GM21447 (cell line): ENCODE results near the gene MRPS17.
"Not testable (repeated sequence)": the region's sequence is repeated elsewhere in the genome, so short reads cannot be mapped to it uniquely, and the experiment has no call there.

Source experiments
- ATAC-seq: cut with Tn5 transposase; IDR thresholded peaks from one replicate; pipeline ENCODE4 v1.9.1; 2021; ENCODE audit not compliant: unreplicated experiment

Gene MRPS17

DNA sequence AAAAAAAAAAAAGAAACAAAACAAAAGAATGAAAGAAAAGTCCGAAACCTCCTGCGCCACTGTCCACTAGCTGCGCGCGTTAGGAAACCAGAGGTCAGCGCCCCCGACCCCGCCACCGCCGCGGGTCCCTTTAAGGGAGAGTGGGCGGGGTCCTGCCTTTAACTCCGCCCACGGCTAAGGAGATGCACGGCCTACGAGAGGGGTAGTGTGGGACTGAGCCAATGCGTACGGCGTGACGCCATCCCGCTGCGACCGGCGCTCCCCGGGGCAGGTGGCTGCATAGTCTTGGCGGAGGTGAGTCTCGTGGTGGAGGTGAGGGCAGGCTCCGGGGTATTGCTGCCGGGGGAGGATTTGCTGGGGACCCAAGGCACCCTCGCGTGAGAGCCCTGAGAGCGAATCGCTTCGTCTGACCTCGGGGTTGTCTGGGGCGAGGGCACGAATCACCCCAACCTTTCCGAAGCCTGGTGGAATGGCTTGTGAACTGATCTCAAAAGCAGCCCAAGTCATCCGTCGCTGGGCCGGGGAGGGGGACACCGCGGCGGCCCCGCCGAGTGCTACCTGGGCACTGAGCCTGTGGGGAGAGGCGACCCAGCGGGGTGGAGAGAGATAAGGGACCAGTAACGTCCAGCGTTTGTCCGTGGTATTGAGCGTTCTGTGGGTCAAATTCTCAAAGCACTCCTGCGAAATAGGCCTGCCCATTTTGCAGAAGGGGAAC is at the start of gene MRPS17:
Gene MRPS17 (plus strand): TSS at position 241 of the 715 bp plus-strand sequence. CDS start 1,319 bp downstream, outside the sequence.
- ATAC-seq, result peak; percentile 100

DNA sequence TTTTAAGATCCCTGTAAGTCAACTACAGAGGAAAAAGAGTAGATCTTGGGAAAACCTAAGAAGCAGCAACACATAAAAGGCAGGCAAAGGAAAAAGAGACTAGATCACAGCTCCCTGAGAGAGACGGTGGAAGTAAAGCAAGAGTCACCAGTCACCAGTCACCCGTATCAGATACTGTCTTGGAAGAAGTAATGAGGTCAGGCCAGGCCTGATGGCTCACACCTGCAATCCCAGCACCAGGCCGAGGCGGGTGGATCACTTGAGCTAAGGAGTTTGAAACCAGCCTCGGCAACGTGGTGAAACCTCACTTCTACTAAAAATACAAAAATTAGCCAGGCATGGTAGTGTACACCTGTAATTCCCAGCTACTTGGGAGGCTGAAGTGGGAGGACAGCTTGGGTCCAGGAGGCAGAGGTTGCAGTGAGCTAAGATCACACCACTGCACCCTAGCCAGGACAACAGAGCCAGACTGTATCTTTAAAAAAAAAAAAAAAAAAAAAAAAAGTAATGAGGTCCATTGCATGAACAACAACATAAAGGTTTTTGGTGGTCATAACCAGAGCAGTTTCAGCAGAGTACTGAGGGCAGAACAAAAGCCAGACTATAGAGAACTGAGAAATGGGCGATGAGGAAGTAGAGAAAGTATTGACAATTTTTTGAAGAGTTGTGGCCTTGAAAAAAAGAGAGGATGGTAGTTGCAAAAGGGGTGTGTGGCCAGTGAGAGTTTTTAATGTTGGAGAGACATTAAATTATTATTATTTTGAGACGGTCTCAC is 47.5 kb upstream of the MRPS17 start:
- ATAC-seq, result peak; percentile 86

DNA sequence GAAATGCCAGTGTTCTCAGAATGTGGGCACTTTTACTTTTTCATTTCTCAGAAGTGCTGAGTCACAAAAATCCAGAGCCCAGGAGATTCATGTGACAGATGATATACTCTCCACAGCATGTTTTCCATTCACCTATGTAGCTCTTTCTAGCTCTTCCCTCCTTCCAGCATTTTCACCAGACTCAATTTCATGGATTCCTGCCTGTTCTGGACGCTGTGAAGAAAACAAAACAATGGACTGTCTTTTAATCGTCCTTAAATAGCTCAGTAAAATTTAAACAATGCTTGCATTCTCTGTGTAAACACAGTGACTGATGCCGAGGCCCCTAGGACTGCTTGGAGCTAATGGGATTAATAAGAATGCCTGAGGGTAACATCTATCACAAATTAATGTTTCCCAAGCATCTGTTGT is 38.9 kb upstream of the MRPS17 start:
- no peak for ATAC-seq

DNA sequence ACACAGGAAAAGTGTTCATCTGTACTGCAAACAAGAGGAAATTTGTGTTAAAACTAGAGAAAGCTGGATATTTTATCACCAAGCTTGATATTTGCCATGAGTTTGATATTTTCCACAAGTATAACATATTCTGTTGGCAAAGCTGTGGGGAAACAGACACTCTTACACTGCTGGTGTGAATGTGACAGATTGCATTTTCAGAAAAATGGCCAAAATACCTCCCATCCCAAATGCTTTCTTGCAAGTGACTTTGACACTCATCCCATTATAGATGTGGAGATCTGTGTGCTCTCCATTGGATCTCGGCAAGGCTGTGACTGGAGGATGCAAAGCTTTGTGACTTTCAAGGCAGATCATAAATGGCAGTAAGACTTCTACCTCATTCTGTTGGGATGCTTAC is 33.9 kb upstream of the MRPS17 start:
- ATAC-seq, result no peak

DNA sequence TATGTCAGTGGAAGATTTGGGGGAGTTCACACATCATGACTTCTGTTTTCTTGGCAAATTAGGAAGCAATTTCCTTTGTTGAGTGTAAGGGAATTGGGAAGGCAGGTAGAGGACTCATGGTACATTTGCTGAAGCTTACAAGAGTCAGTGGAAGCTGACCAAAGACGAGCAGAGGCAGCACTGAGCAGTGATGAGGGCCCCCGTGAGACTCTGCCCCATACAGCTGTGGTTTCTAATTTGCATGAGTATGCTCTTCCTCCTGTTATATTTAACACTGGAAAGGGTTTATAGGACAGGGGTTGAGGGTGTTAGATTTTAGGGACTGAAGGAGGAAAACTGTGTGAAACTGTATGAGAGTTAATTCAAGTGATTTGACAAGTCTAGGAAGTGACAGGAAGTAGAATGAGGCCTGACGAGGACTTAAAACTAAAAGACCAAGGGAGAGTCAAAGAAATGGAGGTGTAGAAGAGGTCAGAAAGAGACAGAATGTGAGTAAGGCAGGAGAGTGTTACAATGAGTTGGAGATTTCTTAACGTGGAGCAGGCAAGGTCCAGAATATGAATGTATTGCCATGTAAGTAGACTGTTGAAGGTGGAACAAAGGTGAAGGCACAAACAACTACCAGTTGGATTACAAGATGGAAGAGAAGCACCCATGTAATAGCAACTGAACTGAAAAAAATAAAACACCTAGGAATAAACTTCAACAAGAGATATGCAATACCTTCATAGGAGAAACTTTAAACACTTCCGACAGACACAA is 23.5 kb upstream of the MRPS17 start:
- ATAC-seq, result no peak

DNA sequence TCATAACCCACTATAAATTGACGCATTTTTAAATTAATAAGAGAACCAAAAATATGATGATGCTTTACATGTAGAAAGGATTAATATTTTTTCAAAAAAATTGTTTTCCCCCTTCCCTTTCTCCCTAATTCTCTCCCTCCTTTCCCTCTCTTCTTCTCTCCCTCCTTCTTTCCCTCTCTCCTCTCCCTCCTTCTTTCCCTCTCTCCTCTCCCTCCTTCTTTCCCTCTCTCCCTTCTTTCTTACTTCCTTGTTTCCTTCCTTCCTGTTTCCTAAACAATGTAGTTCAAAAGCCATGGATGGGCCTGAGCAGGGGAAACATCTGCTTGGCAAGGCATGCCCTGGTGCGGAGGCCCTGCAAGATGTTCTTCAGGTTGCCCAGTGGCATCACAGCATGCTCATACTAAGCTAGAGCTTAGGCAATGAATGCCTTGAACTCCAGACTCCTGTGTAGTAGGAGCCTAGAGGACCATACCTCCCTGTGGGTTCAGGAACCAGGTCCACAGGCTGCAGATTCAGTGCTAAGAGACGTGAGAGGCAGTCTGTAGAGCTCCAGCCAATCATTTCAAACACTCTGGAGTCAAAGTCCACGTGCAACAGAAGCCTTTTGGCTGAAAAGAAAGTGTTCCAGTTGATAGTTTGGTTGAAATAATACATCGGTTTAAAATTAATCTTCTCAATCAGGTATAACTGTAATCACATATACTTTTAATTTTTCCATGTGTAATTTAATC is 20.1 kb upstream of the MRPS17 start:
- no peak for ATAC-seq

DNA sequence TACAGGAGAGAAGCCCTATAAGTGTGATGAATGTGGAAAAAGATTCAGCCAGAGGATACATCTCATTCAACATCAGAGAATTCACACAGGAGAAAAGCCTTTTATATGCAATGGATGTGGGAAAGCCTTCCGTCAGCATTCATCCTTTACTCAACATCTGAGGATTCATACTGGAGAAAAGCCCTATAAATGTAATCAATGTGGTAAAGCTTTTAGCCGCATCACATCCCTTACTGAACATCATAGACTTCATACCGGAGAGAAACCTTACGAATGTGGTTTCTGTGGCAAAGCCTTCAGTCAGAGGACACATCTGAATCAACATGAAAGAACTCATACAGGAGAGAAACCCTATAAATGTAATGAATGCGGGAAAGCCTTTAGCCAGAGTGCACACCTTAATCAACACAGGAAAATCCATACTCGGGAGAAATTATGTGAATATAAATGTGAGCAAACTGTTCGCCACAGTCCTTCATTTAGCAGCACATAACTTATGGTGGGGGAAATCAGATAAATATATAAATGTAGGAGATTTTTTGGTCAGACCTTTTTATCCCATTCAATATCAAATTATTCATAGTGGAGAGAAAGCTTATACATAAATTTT is 12.1 kb upstream of the MRPS17 start:
- no peak for ATAC-seq

DNA sequence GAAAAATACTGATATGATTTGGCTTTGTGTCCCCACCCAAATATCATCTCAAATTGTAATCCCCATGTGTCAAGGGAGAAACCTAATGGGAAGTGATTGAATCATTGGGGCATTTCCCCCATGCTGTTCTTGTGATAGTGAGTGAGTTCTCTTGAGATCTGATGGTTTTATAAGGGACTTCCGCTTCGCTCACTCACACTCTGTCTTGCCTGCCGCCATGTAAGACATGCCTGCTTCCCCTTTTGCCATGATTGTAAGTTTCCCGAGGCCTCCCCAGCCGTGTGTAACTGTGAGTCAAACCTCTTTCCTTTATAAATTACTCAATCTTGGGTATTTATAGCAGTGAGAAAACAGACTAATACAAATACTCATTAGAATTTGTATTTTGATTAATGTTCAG is 5.1 kb upstream of the MRPS17 start:
- no peak for ATAC-seq

DNA sequence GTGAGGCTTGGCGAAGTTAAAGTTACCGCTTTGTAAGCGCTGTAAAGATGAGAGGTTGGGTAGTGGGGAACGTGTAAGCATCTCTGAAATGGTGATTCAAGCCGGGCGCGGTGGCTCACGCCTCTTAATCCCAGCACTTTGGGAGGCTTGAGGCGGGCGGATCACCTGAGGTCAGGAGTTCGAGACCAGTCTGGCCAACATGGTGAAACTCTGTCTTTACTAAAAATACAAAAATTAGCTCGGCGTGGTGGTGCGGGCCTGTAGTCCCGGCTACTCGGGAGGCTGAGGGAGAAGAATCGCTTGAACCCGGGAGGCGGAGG is 635 bp downstream of the MRPS17 start:
- ATAC-seq, result not testable (repeated sequence)

DNA sequence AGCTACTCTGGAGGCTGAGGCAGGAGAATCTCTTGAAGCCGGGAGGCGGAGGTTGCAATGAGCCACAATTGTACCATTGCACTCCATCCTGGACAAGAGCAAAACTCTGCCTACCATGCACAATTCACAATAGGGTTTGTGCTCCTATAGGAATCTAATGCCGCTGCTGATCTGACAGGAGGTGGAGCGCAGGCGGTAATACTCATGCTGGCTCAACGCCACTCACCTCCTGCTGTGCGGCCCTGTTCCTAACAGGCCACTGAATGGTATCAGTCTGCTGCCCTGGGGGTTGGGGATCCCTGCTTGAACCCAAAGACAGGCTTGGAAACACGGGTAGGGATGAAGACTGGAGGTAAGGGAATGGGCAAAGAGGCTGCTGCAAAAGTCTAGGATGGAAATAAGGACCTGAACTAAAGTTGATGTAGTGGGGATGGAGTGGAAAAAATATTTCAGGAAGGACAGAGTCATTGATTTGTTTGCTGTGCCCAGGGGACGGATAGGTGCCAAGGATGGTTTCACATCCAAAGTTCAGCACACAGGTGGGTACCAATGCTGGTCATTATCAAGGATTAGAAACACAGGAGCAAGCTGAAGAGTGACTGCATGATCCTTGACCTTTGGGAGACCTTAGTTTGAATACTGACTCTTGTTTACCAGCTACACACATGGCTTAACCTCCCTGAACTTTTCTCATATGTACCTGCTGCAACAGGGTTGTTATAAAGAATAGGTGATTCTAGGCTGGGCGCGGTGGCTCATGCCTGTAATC is 2.2 kb downstream of the MRPS17 start:
- ATAC-seq, result no peak

DNA sequence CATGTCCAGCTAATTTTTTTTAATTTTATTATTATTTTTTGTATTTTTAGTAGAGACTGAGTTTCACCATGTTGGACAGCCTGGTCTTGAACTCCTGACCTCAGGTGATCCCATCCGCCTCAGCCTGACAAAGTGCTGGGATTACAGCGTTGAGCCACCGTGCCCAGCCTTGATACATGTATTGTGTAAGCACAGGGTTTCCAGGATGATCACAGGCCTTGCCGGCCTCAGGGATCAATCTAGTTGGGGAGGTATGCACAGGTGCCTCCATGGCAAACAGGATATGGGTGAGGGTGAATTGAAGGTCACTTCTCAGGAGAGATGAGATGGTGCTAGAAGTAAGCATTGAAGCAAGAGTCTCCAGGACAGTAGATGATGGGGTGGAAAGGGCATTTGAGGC is 5.5 kb downstream of the MRPS17 start:
- no peak for ATAC-seq

DNA sequence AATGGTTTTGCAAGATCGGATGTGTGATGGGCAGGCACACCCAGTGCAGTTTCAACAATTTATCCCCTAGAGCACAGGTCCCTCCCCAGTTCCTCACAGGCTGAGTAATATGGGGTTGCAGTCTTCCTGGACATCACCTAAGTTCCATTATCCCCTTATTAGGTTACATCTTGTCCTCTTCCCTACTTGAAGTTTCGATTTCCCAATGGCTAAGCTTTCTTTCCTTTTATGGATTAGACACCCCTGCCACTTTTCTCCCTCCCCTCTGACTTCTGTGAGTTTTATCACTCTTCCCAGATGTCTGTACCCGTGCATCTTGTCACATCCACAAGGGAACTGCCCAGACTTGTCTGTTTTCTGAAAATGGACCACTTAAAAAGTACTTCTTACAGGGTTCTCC is 10.3 kb downstream of the MRPS17 start:
- no peak for ATAC-seq

DNA sequence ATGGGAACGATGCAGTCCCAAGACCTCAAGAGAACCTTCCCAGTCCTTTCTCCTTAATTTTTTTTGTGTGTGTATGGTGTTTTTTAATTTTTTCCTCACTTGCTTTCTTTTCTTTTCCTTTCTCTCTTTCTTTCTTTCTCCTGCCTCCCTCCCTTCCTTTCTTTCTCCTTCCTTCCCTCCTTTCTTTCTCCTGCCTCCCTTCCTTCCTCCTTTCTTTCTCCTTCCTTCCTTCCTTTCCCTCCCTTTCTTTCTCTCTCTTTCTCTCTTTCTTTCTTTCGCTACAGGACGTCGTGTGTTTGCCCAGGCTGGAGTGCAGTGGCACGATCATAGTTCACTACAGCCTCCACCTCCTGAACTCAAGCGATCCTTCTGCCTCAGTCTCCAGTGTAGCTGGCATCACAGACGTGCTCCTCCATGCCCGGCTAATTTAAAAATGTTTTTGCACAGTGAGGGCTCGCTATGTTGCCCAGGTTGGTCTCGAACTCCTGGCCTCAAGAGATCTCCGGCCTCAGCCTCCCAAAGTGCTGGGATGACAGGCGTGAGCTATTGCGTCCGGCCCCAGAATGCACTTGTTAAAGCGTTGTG is 12.0 kb downstream of the MRPS17 start:
- no peak for ATAC-seq

DNA sequence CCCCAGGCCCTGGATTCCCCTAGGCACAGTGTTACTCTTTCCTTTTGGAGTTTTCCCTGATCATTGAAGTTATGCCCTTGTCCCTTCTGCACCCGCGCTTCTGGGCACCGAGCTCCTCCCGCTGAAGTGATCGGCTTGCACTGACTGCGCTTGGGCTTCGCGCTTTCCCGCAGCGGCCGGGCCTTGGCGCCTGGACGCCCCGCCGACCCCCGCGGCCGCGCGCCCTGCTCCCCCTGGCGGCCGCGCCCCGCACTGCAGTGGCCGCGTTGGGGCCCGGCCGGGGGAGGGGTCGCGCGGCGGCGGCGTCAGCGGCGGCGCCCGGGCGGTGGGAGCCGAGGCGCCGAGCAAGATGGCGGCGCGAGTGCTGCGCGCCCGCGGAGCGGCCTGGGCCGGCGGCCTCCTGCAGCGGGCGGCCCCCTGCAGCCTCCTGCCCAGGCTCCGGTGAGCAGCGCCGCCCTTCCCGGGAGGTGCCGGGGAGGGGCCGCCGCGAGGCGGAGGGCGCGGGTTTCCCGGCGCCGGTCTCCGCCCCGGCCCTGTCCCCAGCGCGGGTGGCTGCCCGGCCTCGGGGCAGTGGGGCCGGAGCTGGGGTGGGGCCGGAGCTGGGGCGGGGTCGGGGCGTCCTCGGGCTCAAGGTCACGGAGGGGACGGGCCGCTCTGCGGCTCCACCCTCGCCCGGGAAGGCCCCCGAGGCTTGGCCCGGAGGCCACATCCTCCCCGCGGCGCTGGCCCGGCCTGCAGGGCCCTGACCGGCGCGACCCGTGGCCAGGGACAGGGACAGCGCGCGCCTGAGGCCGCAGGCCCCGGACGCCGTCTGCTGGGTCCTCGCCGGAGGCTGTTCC is 12.8 kb downstream of the MRPS17 start, which contains the start of gene NIPSNAP2:
Gene NIPSNAP2 (plus strand): TSS at position 325 of the 839 bp plus-strand sequence. CDS start 25 bp downstream, at position 350.
- peak; percentile 67 for ATAC-seq

DNA sequence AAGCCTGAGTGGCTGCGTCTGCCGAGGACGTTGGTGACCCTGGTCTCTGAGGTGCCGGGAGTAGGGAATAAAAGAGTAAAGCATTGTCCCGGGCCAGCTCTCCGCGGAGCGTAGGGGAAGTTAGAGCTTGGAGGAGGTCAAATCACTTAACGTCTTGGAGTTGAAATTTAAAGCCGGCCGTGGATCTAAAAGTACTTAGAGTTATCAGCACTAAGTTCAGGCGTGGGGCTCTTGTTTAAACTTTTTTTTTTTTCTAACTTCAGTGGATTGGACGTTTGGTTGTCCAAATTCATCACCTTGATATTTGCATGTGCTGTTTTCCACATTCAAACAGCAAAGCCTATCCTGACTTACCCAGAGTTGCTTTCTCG is 13.4 kb downstream of the MRPS17 start:
- ATAC-seq, result no peak

DNA sequence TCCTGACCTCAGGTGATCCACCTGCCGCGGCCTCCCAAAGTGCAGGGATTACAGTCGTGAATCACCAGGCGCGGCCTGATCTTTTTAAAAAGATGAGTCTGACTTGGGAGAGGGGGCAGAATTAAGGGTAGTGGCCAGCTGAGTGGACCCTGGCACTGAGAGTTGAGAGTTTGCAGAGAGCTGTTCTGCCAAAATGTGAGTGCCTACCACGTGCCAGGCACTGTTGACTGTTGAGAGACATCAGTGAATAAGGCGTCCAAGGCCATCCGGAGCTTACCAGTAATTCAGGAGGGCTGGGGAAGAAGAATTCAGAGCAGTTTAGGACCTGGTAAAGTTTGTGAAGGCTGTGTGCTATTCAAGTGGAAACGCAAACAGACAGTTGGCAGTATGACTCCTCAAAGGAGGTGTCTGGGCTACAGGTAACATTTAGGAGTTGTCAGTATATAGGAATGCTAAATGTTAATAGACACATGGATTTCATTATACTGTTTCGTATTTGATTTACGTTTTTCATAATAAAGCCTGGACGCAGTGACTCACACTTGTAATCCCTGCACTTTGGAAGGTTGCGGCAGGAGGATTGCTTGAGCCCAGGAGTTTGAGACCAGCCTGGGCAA is 14.2 kb downstream of the MRPS17 start:
- no peak for ATAC-seq

DNA sequence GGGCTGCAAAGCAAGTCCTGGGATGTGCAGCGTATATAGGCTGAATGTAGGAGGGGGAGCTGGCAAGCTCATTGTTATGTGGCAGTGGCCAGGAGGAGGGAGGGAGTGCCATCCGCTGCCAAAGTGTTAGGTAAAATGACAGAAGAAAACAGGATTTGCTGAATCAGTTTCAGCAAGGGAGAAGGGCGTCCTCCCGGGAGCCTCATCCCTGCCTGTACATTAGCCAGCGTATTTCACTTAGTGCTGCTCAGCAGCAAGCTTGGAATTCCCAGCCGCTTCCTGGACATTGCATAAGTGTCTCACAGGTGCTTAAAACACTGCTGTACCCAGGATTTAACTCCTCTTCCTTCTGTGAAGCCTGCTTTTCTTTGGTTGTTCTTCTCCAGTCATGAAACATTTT is 15.2 kb downstream of the MRPS17 start:
- no peak for ATAC-seq

DNA sequence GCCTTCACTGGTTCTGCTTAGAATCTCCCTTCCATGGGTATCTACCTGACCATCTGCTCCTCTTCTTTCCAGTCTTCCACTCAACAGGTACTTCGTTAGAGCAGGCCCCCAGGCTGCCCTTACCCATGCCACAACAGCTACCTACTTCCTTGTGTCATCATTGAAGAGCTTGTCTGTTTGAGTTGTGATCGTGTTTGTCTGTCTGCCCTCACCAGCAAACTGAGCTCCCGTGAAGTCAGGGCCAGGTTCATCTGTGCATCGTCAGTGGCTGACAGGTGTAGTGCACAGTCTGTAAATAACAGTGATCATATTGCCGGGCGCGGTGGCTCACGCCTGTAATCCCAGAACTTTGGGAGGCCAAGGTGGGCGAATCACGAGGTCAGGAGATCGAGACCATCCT is 17.7 kb downstream of the MRPS17 start:
- ATAC-seq, result no peak
